Measurements from ENCODE around the gene PML. TPM values are rescaled to one million over a fixed set of nuclear protein-coding genes. Genes with fewer than 3 reads are reported as not detected.
A peak's percentile ranks its signal among the peaks of the same experiment; 100 is the strongest.

Gene PML, protein sequence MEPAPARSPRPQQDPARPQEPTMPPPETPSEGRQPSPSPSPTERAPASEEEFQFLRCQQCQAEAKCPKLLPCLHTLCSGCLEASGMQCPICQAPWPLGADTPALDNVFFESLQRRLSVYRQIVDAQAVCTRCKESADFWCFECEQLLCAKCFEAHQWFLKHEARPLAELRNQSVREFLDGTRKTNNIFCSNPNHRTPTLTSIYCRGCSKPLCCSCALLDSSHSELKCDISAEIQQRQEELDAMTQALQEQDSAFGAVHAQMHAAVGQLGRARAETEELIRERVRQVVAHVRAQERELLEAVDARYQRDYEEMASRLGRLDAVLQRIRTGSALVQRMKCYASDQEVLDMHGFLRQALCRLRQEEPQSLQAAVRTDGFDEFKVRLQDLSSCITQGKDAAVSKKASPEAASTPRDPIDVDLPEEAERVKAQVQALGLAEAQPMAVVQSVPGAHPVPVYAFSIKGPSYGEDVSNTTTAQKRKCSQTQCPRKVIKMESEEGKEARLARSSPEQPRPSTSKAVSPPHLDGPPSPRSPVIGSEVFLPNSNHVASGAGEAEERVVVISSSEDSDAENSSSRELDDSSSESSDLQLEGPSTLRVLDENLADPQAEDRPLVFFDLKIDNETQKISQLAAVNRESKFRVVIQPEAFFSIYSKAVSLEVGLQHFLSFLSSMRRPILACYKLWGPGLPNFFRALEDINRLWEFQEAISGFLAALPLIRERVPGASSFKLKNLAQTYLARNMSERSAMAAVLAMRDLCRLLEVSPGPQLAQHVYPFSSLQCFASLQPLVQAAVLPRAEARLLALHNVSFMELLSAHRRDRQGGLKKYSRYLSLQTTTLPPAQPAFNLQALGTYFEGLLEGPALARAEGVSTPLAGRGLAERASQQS
- total RNA-seq (2021), result 67.2 and 81.8 TPM in 2 replicates
- percentile 68 among the genes with signal in this experiment for Bru-seq, nascent RNA
- BruChase-seq, experiment 1, labeled RNA remaining after a 2-hour chase, result percentile 64 among the genes with signal in this experiment
- percentile 68 among the genes with signal in this experiment for BruChase-seq, experiment 2, labeled RNA remaining after a 6-hour chase
- long read RNA-seq, full-length matches to known transcripts, result 36 of 64 reads
- long read RNA-seq, partial matches to known transcripts, result 14 of 64 reads
- long read RNA-seq, other reads (novel, unspliced or antisense), result 14 of 64 reads

DNA sequence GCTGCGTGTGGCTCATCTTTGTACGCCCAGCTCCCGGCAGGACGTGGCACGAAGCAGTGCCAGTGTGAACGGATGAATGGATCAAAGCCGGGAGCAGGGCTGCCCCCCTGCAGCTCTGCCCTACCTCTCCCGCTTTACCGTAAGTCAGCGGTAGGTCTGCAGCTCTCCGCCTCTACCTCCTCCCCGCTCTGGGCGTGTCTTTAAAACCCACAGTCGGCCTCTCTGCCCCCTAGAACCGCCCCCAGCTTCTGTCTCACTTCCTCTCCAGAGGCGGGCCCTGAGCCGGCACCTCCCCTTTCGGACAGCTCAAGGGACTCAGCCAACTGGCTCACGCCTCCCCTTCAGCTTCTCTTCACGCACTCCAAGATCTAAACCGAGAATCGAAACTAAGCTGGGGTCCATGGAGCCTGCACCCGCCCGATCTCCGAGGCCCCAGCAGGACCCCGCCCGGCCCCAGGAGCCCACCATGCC, at the start of gene PML:
TSS of gene PML (plus strand) at position 304 of the 471 bp plus-strand sequence. CDS start at position 401, 97 bp downstream.
- Histone ChIP-seq H3K4me3 (peak within 1 kb of the TSS; percentile 92), H3K79me2 (ENCODE audit: low read depth) (peaks cover 34% of the 10 kb centered on the region), H3F3A (ENCODE audit: insufficient read depth, low read depth) (peaks cover 11% of the 10 kb centered on the region), H3K27ac (peak within 1 kb of the TSS; percentile 53), H2AFZ (peak within 1 kb of the TSS; percentile 77), H3K27me3 (ENCODE audit: insufficient read depth, low read depth) (no peaks in the 10 kb centered on the region), H3K4me2 (peak within 1 kb of the TSS; percentile 100), H3K9me2 (ENCODE audit: insufficient read depth) (no peaks in the 10 kb centered on the region), H3K36me3 (ENCODE audit: low read depth) (no peaks in the 10 kb centered on the region), H3K9me3 (ENCODE audit: insufficient read depth, low read depth) (no peaks in the 10 kb centered on the region), H3K4me1 (replicated peaks; ENCODE audit: insufficient read depth) (peaks cover 41% of the 10 kb centered on the region), H4K20me1 (ENCODE audit: insufficient read depth) (no peaks in the 10 kb centered on the region)
- TF ChIP-seq, protein P1, sequence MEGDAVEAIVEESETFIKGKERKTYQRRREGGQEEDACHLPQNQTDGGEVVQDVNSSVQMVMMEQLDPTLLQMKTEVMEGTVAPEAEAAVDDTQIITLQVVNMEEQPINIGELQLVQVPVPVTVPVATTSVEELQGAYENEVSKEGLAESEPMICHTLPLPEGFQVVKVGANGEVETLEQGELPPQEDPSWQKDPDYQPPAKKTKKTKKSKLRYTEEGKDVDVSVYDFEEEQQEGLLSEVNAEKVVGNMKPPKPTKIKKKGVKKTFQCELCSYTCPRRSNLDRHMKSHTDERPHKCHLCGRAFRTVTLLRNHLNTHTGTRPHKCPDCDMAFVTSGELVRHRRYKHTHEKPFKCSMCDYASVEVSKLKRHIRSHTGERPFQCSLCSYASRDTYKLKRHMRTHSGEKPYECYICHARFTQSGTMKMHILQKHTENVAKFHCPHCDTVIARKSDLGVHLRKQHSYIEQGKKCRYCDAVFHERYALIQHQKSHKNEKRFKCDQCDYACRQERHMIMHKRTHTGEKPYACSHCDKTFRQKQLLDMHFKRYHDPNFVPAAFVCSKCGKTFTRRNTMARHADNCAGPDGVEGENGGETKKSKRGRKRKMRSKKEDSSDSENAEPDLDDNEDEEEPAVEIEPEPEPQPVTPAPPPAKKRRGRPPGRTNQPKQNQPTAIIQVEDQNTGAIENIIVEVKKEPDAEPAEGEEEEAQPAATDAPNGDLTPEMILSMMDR (conservative IDR thresholded peaks at IDR 0.05), result no peak
- no peak for TF ChIP-seq EZH2 (IDR thresholded peaks at IDR 0.05; ENCODE audit: low read depth)
- CTCF ChIA-PET, result interaction anchor here (0.7 to 1.7 kb wide), 4 partner anchors 13 to 60 kb away, joined by 3 to 13 read pairs (median 6); no protein-coding TSS in a partner anchor
- intact Hi-C loops (cut with micrococcal nuclease; ENCODE audit: unreplicated experiment), result no loop called here
- POLR2A ChIA-PET (ENCODE audit: unreplicated experiment), result interaction anchor here (0.6 to 0.9 kb wide), 3 partner anchors 11 to 79 kb away, joined by 3 to 6 read pairs (median 4); no protein-coding TSS in a partner anchor
- peak; percentile 86 to 91 for DNase-seq
- BruUV-seq (replicated peaks), result no TSS peak

DNA sequence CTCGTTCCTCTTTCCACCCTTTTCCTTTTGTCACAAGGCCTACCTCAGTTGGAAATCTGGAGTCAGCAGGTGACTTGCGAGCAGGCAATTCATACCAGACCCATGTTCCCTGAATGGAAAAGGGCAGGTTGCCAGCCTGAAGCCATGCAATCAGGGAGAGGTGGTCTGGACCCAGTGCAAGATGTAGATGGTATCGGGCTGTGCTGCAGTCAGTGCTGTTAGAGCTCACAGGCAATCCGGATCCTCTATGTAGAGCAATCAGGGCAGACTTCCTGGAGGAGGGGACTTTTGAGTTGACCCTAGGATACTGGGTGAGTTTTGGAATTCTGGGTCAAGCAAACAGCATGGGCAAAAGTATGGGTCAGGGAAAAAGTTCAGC, 49.4 kb upstream of the PML start:
- H4K20me1 ChIP-seq (ENCODE audit: insufficient read depth), result 0 out of 2 replicates have a peak, but pooled peaks cover 4% of the 10 kb centered on the region
- peaks cover 44% of the 10 kb centered on the region for H3K4me1 ChIP-seq (replicated peaks; ENCODE audit: insufficient read depth)
- no peak overlapping the region for H3K27ac ChIP-seq
- peaks cover 45% of the 10 kb centered on the region for H3F3A ChIP-seq (ENCODE audit: insufficient read depth, low read depth)
- H3K79me2 ChIP-seq (ENCODE audit: low read depth), result peaks cover 18% of the 10 kb centered on the region
- H3K36me3 ChIP-seq (ENCODE audit: low read depth), result peaks cover 57% of the 10 kb centered on the region
- no peaks in the 10 kb centered on the region for H3K9me2 ChIP-seq (ENCODE audit: insufficient read depth)
- ChIA-PET POLR2A (ENCODE audit: unreplicated experiment) (no interaction called here), CTCF (no interaction called here)
- no peak overlapping the region for H3K4me2 ChIP-seq
- no peaks in the 10 kb centered on the region for H3K27me3 ChIP-seq (ENCODE audit: insufficient read depth, low read depth)
- intact Hi-C loops (cut with micrococcal nuclease; ENCODE audit: unreplicated experiment), result no loop called here
- no TSS peak for BruUV-seq (replicated peaks)
- H2AFZ ChIP-seq, result no peak overlapping the region
- no peak for DNase-seq
- H3K4me3 ChIP-seq, result no peak overlapping the region
- TF ChIP-seq EZH2 (IDR thresholded peaks at IDR 0.05; ENCODE audit: low read depth), result no peak
- TF ChIP-seq, protein P1 (conservative IDR thresholded peaks at IDR 0.05), result no peak
- H3K9me3 ChIP-seq (ENCODE audit: insufficient read depth, low read depth), result no peaks in the 10 kb centered on the region

All from PC-9 (cell line).